Mesenchymal stem cell (in vitro differentiated cells and primary cell): Measurements from ENCODE around the gene SPATA16.
"Not testable (repeated sequence)": the region's sequence is repeated elsewhere in the genome, so short reads cannot be mapped to it uniquely, and the experiment has no call there.

Experiments
- DNase-seq: peaks from one replicate; pipeline ENCODE4 v3.0.0-alpha.2; 2013
- H2AFZ ChIP-seq: one replicate; pipeline ENCODE4 v1.6.1; 2013; ENCODE audit warnings: low read depth, mild to moderate bottlenecking, control low read depth, inconsistent platforms, low read length, moderate library complexity
- H2AK5ac ChIP-seq: 2 replicates; pipeline ENCODE4 v1.6.1; 2013; ENCODE audit warnings: low read length, moderate library complexity, mild to moderate bottlenecking, inconsistent platforms; ENCODE audit not compliant: severe bottlenecking
- H2BK120ac ChIP-seq: one replicate; pipeline ENCODE4 v1.6.1; 2013; ENCODE audit warnings: low read depth, mild to moderate bottlenecking, inconsistent platforms, low read length, moderate library complexity
- H2BK12ac ChIP-seq, 2 experiments: one replicate each; pipeline ENCODE4 v1.6.1; 2013; ENCODE audit warnings: inconsistent platforms in 2 of 2, low read length in 2 of 2, mild to moderate bottlenecking in 2 of 2, moderate library complexity in 2 of 2, control low read depth in 1 of 2
- H2BK15ac ChIP-seq: one replicate; pipeline ENCODE4 v1.6.1; 2013; ENCODE audit warnings: mild to moderate bottlenecking, low read depth, inconsistent platforms; ENCODE audit not compliant: poor library complexity, severe bottlenecking
- H2BK5ac ChIP-seq: 2 replicates; pipeline ENCODE4 v1.6.1; 2013; ENCODE audit warnings: low read depth, mild to moderate bottlenecking, low read length, control low read depth, inconsistent platforms; ENCODE audit not compliant: poor library complexity, severe bottlenecking
- H3K14ac ChIP-seq, 2 experiments: one replicate each; pipeline ENCODE4 v1.6.1; 2013; ENCODE audit warnings: inconsistent platforms in 2 of 2, low read length in 2 of 2, control low read depth in 1 of 2, mild to moderate bottlenecking in 1 of 2, moderate library complexity in 1 of 2
- H3K18ac ChIP-seq, 2 experiments: one replicate each; pipeline ENCODE4 v1.6.1; 2013; ENCODE audit warnings: inconsistent platforms in 2 of 2, low read length in 2 of 2, control low read depth in 1 of 2, low read depth in 1 of 2, mild to moderate bottlenecking in 1 of 2
- H3K23ac ChIP-seq, 2 experiments: one replicate each; pipeline ENCODE4 v1.6.1; 2013; ENCODE audit warnings: inconsistent platforms in 2 of 2, low read length in 2 of 2, mild to moderate bottlenecking in 2 of 2, moderate library complexity in 2 of 2, control low read depth in 1 of 2
- H3K27ac ChIP-seq: 2 replicates; pipeline ENCODE4 v1.5.1; 2013; ENCODE audit warnings: mild to moderate bottlenecking, moderate library complexity, low read length, control low read depth, inconsistent platforms; ENCODE audit not compliant: poor library complexity, severe bottlenecking
- H3K27me3 ChIP-seq, 2 experiments: 2 replicates each; pipeline versions ENCODE4 v1.6.1 to v1.7.0; 2013; ENCODE audit warnings: low read length in 2 of 2, mild to moderate bottlenecking in 2 of 2, moderate library complexity in 2 of 2, control low read depth in 1 of 2, inconsistent platforms in 1 of 2; ENCODE audit not compliant: control insufficient read depth in 1 of 2, insufficient read depth in 1 of 2
- H3K36me3 ChIP-seq, 2 experiments: 2 replicates each; pipeline versions ENCODE4 v1.6.1 to v1.7.0; 2013; ENCODE audit warnings: low read length in 2 of 2, control low read depth in 1 of 2, inconsistent platforms in 1 of 2, low read depth in 1 of 2, mild to moderate bottlenecking in 1 of 2; ENCODE audit not compliant: insufficient read depth in 2 of 2, control insufficient read depth in 1 of 2
- H3K4ac ChIP-seq, 2 experiments: one replicate each; pipeline ENCODE4 v1.6.1; 2013; ENCODE audit warnings: inconsistent platforms in 2 of 2, low read length in 2 of 2, mild to moderate bottlenecking in 2 of 2, moderate library complexity in 2 of 2, control low read depth in 1 of 2, low read depth in 1 of 2
- H3K4me1 ChIP-seq: 2 replicates; pipeline ENCODE4 v1.6.1; 2013; ENCODE audit warnings: low read depth, low read length, control low read depth; ENCODE audit not compliant: control insufficient read depth, insufficient read depth
- H3K4me2 ChIP-seq: 2 replicates; pipeline ENCODE4 v1.6.1; 2013; ENCODE audit warnings: low read length, mild to moderate bottlenecking, inconsistent platforms; ENCODE audit not compliant: poor library complexity, severe bottlenecking
- H3K4me3 ChIP-seq, 2 experiments: 2 replicates each; pipeline versions ENCODE4 v1.5.1 to v1.7.0; 2013; ENCODE audit warnings: low read length in 2 of 2, mild to moderate bottlenecking in 2 of 2, control low read depth in 1 of 2, low read depth in 1 of 2; ENCODE audit not compliant: insufficient read depth in 1 of 2
- H3K79me1 ChIP-seq: replicated peaks from 2 replicates; pipeline ENCODE4 v1.6.1; 2013; ENCODE audit warnings: mild to moderate bottlenecking, control low read depth, low read length, inconsistent platforms; ENCODE audit not compliant: poor library complexity, severe bottlenecking
- H3K9ac ChIP-seq: 2 replicates; pipeline ENCODE4 v1.7.0; 2013; ENCODE audit warnings: mild to moderate bottlenecking, low read length, moderate library complexity
- H3K9me3 ChIP-seq: 2 replicates; pipeline ENCODE4 v1.7.0; 2013; ENCODE audit warnings: mild to moderate bottlenecking, low read length; ENCODE audit not compliant: control insufficient read depth
- H4K8ac ChIP-seq: one replicate; pipeline ENCODE4 v1.6.1; 2013; ENCODE audit warnings: inconsistent platforms, mild to moderate bottlenecking, low read length, moderate library complexity
- H4K91ac ChIP-seq: one replicate; pipeline ENCODE4 v1.6.1; 2013; ENCODE audit warnings: mild to moderate bottlenecking, low read length, inconsistent platforms
- WGBS: methylation state at CpG from one replicate; pipeline ENCODE4 v1.1.7; 2013; ENCODE audit warnings: mixed read lengths; 5-methylcytosine and 5-hydroxymethylcytosine counted together

Gene SPATA16

DNA sequence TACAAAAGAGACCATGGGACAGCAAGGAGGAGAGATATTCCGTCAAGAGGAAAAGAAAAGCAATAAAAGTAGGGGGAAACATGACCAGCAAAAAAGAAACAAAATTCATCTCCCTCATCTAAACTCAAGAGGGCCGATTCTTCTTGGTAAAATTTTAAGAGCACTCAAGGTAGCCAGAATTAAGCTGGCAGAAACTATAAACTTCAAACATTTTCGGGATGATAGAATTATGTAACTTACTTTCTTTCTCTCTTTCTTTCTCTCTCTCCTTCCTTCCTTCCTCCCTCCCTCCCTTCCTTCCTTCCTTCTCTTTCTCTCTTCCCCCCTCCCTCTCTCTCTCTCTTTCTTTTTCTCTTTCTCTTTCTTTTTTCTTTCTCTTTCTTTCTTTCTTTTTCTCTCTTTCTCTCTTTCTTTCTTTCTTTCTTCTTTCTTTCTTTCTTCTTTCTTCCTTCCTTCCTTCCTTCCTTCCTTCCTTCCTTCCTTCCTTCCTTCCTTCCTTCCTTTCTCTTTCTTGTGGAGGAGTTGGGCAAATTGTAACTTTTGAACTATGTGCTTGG, 180.3 kb downstream of the SPATA16 start:
- WGBS = 94% methylated on average over 2 of the region's 3 CpGs
- not testable (repeated sequence) for H4K91ac ChIP-seq, H2BK120ac ChIP-seq, H2AFZ ChIP-seq, H3K27ac ChIP-seq, H3K79me1 ChIP-seq, H3K4ac ChIP-seq, DNase-seq, H3K14ac ChIP-seq, H4K8ac ChIP-seq, H3K9ac ChIP-seq, H3K36me3 ChIP-seq, H2BK15ac ChIP-seq, H2BK12ac ChIP-seq, H2BK5ac ChIP-seq, H3K23ac ChIP-seq, H3K4me2 ChIP-seq, H3K4me1 ChIP-seq, H3K9me3 ChIP-seq, H3K27me3 ChIP-seq, H3K18ac ChIP-seq, H3K4me3 ChIP-seq, H2AK5ac ChIP-seq

- Histone ChIP-seq H2AFZ (no peak overlapping the region), H3K18ac (no peak overlapping the region), H2BK15ac (no peak overlapping the region), H4K8ac (no peak overlapping the region), H3K4me3 (no peak overlapping the region), H3K27ac (no peak overlapping the region), H3K23ac (no peak overlapping the region), H3K4me2 (no peak overlapping the region), H3K27me3 (no peaks in the 10 kb centered on the region), H2AK5ac (no peak overlapping the region), H3K4ac (no peak overlapping the region), H4K91ac (no peak overlapping the region), H3K4me1 (no peaks in the 10 kb centered on the region), H3K9me3 (no peaks in the 10 kb centered on the region), H3K79me1 (no peaks in the 10 kb centered on the region), H2BK120ac (no peak overlapping the region), H3K14ac (no peak overlapping the region), H2BK5ac (no peak overlapping the region), H2BK12ac (no peak overlapping the region), H3K9ac (no peak overlapping the region), H3K36me3 (no peaks in the 10 kb centered on the region)
- WGBS = 42% methylated on average over 2 of the region's 2 CpGs
- no peak for DNase-seq
Measured at GRCh38 chr3:172958565-172958964, 182.5 kb downstream of the SPATA16 start.

DNA sequence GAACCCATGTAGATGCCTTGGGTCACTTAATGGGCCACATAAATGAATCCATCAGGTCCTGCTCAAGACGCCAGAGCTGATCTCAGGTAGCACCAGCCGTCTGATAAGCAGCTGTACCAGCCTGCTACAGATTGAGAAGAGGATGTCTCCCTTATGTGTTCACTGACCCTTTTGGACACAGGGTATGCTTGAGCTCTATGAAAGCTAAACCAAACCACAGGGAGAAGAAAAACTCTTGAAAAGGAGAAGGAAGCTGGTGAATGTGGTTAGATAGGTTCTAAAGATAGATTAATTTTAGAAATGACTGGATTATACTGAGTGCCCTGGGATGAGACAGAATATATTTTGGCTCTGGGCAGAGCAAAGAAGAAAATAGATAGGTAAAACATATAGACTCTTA, 187.5 kb downstream of the SPATA16 start:
- H2AK5ac ChIP-seq = no peak overlapping the region
- no peak overlapping the region for H2BK12ac ChIP-seq
- no peaks in the 10 kb centered on the region for H3K36me3 ChIP-seq
- no peak overlapping the region for H2BK5ac ChIP-seq
- H3K4me2 ChIP-seq = no peak overlapping the region
- no peak overlapping the region for H4K91ac ChIP-seq
- H3K27me3 ChIP-seq = peaks cover 0 to 3% of the 10 kb centered on the region in 2 experiments
- DNase-seq = no peak
- H3K4me1 ChIP-seq = no peaks in the 10 kb centered on the region
- no peak overlapping the region for H3K23ac ChIP-seq
- H3K4me3 ChIP-seq = no peak overlapping the region
- H4K8ac ChIP-seq = no peak overlapping the region
- WGBS = 89% methylated on average over 2 of the region's 2 CpGs
- no peak overlapping the region for H2AFZ ChIP-seq
- H3K4ac ChIP-seq = no peak overlapping the region
- H3K14ac ChIP-seq = no peak overlapping the region
- no peak overlapping the region for H3K18ac ChIP-seq
- no peaks in the 10 kb centered on the region for H3K9me3 ChIP-seq
- no peak overlapping the region for H3K9ac ChIP-seq
- no peak overlapping the region for H2BK120ac ChIP-seq
- H3K27ac ChIP-seq = no peak overlapping the region
- no peaks in the 10 kb centered on the region for H3K79me1 ChIP-seq
- no peak overlapping the region for H2BK15ac ChIP-seq

GRCh38 chr3:172951511-172951910, 189.5 kb downstream of the SPATA16 start:
- Histone ChIP-seq H2BK15ac (no peak overlapping the region), H3K79me1 (no peaks in the 10 kb centered on the region), H2AK5ac (no peak overlapping the region), H3K4me3 (no peak overlapping the region), H2BK120ac (no peak overlapping the region), H3K9ac (no peak overlapping the region), H3K36me3 (no peaks in the 10 kb centered on the region), H3K4me2 (no peak overlapping the region), H3K27ac (no peak overlapping the region), H3K27me3 (peaks cover 0 to 3% of the 10 kb centered on the region in 2 experiments), H2AFZ (no peak overlapping the region), H3K23ac (no peak overlapping the region), H3K9me3 (no peaks in the 10 kb centered on the region), H3K18ac (no peak overlapping the region), H3K14ac (no peak overlapping the region), H2BK12ac (no peak overlapping the region), H4K91ac (no peak overlapping the region), H4K8ac (no peak overlapping the region), H3K4ac (no peak overlapping the region), H3K4me1 (no peaks in the 10 kb centered on the region), H2BK5ac (no peak overlapping the region)
- no peak for DNase-seq
- WGBS = 90% methylated on average over 2 of the region's 2 CpGs
